ENCODE data around the gene WSCD2.

WSCD2 gene

DNA sequence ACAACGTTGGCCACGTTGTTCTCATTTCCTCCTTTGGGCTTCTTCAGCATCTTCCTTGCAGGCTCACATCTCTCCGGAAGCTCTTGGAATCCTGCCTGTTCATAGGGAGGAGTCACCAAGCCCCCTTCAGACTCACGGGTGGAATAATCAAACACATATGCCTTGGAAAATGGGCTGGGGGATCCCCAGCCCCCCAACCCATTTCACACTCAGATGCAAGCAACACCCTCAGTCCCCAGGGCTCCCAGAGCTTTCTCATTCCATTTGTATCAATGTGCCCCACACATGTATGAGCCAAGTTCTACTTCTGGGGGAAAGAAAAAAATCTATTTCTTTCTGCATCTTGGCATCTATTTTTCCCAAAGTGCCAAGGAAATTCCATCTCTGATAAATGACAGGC lies 33.1 kb downstream of the WSCD2 start:
- H3K27ac ChIP-seq: no peak overlapping the region
- TF ChIP-seq, protein P1, sequence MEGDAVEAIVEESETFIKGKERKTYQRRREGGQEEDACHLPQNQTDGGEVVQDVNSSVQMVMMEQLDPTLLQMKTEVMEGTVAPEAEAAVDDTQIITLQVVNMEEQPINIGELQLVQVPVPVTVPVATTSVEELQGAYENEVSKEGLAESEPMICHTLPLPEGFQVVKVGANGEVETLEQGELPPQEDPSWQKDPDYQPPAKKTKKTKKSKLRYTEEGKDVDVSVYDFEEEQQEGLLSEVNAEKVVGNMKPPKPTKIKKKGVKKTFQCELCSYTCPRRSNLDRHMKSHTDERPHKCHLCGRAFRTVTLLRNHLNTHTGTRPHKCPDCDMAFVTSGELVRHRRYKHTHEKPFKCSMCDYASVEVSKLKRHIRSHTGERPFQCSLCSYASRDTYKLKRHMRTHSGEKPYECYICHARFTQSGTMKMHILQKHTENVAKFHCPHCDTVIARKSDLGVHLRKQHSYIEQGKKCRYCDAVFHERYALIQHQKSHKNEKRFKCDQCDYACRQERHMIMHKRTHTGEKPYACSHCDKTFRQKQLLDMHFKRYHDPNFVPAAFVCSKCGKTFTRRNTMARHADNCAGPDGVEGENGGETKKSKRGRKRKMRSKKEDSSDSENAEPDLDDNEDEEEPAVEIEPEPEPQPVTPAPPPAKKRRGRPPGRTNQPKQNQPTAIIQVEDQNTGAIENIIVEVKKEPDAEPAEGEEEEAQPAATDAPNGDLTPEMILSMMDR (conservative IDR thresholded peaks at IDR 0.05): no peak

DNA sequence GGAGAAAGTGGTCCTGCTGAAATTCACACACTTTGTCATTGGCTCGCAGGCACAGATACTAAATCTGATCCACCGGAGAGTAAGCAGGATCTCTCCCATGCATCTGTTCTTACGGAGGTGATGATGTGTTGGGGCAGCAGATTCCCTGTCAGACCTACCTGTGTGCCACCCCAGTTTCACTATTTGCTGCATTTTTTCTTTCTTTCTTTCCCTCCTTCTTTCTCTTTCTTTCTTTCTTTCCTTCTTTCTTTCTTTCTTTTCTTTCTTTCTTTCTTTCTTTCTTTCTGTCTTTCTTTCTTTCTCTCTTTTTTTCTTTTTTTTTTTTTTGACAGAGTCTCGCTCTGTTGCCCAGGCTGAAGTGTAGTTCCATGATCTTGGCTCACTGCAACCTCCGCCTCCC lies 37.4 kb downstream of the WSCD2 start:
- no peak overlapping the region for H3K27ac ChIP-seq
- TF ChIP-seq, protein P1 (conservative IDR thresholded peaks at IDR 0.05): no peak

DNA sequence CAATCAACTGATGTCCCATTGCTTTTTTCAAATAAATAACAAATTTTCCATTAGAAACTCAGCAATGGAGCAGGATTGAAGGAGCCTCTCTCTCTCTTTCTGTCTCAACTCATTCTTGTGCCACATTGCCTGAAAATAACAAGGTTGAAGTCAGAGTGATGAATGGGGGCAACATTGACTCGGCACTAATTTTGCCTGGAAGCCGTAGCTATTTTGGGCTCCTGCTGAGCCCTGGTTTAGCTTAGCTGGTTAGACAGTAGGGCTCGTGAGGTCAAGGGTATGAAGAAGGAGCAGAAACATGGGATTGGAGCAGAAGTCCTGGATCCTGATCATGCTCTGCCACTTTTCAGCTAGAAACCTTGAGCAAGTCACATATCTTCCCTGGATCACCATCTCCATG lies 38.9 kb downstream of the WSCD2 start:
- TF ChIP-seq, protein P1 (conservative IDR thresholded peaks at IDR 0.05): no peak
- no peak overlapping the region for H3K27ac ChIP-seq

DNA sequence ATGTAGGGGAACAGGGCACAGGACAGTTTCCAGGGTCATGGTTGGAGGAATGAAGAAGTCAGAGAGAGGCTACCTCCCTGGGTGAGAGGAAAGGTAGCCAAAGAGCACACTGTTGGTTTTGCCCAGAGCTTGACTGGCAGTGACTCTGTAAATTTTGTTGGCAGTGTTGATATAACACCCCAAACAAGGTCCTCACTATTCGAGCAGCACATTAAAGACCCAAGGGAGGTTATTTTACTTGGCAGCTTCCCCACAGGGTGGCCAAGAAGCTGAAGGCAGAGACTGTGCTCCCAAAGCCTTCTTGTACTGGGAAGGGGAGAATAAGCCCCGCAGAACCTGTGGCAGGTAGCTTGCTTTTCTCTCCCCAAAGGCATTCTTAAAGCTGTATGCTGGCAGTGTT lies 40.6 kb downstream of the WSCD2 start:
- TF ChIP-seq, protein P1 (conservative IDR thresholded peaks at IDR 0.05): no peak
- no peak overlapping the region for H3K27ac ChIP-seq

DNA sequence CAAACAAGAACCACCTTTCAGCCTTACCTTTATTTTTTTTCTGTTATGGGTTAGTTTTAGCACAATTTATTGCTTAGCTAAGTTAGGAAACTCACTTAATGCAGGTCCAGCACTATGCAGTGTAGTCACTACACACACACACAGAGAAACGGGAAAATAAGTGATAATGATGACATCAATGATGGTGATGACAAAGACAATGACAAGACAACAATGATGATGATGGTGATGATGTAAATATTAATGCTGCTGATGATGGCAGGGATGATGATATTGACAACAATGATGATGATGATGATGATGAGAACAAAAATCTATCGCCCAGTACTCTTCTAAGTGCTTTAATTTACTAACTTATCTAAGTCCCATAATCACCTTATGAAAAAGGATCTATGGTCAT lies 41.1 kb downstream of the WSCD2 start:
- H3K27ac ChIP-seq: no peak overlapping the region
- TF ChIP-seq, protein P1 (conservative IDR thresholded peaks at IDR 0.05): no peak

DNA sequence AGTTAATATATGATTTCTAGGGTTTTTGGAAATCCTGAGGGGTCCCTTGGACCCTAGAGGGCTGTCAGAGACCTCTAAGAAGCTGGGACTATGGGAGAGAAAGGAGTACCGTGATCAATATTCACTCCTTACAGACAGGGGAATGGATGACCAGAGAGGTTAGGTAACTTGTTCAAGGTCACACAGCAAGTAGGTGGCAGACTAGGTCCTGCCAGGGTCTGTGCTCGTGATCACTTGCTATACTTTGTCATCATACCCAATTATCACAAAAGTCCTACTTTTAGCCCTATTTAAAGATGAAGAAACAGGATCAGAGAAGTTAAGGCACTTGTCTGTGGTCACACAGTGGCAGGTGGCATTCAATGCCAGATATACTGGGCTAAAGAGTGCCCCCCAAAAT lies 42.9 kb downstream of the WSCD2 start:
- no peak overlapping the region for H3K27ac ChIP-seq
- TF ChIP-seq, protein P1 (conservative IDR thresholded peaks at IDR 0.05): no peak

DNA sequence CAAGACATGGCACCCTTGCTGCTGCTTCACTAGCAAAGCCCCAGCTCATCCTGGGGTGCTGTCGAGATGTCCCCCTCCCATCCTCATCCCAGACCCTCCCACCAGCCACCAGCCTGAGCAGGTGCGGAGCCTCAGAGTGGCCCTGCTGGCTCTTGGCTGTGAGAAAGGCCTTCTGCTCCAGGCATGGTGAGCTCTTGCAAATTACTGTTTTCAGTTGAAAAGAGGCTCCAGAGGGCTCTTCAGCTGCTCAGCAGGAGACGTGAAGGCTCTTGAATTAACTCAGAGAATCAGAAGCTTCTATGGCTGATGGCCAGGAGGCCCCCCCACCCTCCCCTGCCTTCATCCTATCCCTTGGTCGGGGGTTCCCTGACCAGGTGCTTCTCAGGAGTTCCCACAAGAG lies 44.1 kb downstream of the WSCD2 start:
- TF ChIP-seq, protein P1 (conservative IDR thresholded peaks at IDR 0.05): no peak

DNA sequence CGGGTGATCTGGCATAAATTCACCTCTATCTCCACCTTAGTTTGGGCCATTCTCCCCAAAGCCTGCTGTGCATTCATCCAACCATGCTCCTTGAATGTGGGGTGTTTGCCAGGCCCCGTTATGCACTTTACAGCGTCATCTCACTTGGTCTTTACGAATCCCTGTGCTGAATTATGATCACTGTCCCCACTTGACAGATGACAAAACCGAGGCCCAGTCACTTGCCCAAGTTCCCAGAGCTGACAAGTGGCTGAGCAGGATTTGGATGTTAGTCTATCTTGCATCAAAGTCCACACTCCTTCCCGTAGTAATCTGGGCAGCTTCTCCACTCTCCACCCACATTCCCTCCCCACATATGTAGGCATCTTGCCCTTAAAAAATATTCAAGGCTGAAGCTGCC lies 44.8 kb downstream of the WSCD2 start:
- TF ChIP-seq, protein P1 (conservative IDR thresholded peaks at IDR 0.05): no peak
- H3K27ac ChIP-seq: no peak overlapping the region

More for the DNA sequence above, 44.1 kb downstream of the WSCD2 start:
- no peak overlapping the region for H3K27ac ChIP-seq

Measured in VCaP (cell line).